T-helper 9 cell (primary cell): ENCODE measurements around the gene PRSS1.

Experiments used
- DNase-seq: peaks from one replicate; pipeline ENCODE4 v3.0.0-alpha.2; 2020

The PRSS1 gene

GRCh38 chr7:142795339-142795863 is 46.1 kb downstream of the PRSS1 start:
- DNase-seq: peak; percentile 52

DNA sequence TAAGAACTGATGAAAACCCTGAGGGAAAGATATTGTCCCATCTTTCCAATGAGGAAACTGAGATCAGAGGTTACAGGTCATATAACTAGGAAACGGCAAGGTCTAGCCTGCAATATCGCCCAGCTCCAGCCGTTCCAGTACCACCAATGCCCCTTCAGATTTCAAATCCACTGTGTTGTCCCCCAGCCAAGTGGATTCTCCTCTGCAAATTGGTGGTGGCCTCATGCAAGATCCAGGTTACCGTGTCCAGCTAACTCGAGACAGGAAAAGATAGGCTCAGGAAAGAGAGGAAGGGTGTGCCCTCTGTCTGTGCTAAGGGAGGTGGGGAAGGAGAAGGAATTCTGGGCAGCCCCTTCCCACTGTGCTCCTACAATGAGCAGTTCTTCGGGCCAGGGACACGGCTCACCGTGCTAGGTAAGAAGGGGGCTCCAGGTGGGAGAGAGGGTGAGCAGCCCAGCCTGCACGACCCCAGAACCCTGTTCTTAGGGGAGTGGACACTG is 46.8 kb downstream of the PRSS1 start:
- DNase-seq: no peak

DNA sequence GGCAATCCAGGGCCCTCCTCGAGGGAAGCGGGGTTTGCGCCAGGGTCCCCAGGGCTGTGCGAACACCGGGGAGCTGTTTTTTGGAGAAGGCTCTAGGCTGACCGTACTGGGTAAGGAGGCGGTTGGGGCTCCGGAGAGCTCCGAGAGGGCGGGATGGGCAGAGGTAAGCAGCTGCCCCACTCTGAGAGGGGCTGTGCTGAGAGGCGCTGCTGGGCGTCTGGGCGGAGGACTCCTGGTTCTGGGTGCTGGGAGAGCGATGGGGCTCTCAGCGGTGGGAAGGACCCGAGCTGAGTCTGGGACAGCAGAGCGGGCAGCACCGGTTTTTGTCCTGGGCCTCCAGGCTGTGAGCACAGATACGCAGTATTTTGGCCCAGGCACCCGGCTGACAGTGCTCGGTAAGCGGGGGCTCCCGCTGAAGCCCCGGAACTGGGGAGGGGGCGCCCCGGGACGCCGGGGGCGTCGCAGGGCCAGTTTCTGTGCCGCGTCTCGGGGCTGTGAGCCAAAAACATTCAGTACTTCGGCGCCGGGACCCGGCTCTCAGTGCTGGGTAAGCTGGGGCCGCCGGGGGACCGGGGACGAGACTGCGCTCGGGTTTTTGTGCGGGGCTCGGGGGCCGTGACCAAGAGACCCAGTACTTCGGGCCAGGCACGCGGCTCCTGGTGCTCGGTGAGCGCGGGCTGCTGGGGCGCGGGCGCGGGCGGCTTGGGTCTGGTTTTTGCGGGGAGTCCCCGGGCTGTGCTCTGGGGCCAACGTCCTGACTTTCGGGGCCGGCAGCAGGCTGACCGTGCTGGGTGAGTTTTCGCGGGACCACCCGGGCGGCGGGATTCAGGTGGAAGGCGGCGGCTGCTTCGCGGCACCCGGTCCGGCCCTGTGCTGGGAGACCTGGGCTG is 47.5 kb downstream of the PRSS1 start:
- DNase-seq: no peak

GRCh38 chr7:142797391-142798377 is 48.4 kb downstream of the PRSS1 start:
- no peak for DNase-seq

GRCh38 chr7:142798451-142799436 is 49.5 kb downstream of the PRSS1 start:
- no peak for DNase-seq

GRCh38 chr7:142799437-142799835 is 50.2 kb downstream of the PRSS1 start:
- DNase-seq: no peak

DNA sequence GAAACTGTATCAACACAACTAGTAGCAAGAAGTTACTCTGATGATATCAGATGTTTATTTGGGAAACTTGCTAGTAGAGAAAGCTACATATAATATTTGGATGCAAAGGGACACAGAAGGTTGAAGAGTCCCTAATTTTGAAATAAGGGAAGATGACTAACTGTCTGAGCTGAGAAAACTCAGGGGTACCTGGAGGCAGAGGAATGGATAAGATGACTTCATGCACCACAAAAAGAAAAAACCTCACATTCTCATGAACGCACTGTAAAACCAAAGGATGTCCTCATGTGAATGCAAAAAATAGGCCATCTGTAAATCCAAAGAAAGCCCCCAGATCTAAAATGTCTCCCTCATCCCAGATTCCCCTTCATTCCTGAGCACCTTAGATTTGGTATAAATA is 50.8 kb downstream of the PRSS1 start:
- DNase-seq: no peak

- no peak for DNase-seq
These were observed 51.5 kb downstream of the PRSS1 start for GRCh38 chr7:142800699-142801260.

DNA sequence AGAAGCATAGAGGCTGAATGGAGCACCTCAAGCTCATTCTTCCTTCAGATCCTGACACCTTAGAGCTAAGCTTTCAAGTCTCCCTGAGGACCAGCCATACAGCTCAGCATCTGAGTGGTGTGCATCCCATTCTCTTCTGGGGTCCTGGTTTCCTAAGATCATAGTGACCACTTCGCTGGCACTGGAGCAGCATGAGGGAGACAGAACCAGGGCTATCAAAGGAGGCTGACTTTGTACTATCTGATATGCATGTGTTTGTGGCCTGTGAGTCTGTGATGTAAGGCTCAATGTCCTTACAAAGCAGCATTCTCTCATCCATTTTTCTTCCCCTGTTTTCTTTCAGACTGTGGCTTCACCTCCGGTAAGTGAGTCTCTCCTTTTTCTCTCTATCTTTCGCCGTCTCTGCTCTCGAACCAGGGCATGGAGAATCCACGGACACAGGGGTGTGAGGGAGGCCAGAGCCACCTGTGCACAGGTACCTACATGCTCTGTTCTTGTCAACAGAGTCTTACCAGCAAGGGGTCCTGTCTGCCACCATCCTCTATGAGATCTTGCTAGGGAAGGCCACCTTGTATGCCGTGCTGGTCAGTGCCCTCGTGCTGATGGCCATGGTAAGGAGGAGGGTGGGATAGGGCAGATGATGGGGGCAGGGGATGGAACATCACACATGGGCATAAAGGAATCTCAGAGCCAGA is 52.5 kb downstream of the PRSS1 start:
- no peak for DNase-seq

- DNase-seq: no peak
These were observed 53.0 kb downstream of the PRSS1 start for GRCh38 chr7:142802301-142802700.
